Pancreas (tissue), 10 donors: ENCODE results near the gene UBE2K. TPM values are rescaled to one million over a fixed set of nuclear protein-coding genes. Genes with fewer than 3 reads are reported as not detected.
"Not testable (repeated sequence)": the region's sequence is repeated elsewhere in the genome, so short reads cannot be mapped to it uniquely, and the experiment has no call there.

Source experiments
- ATAC-seq, 4 donors: fragments of 200-7000 bp; cut with Tn5 transposase; one replicate each; pipeline versions ENCODE4 v1.8.0 to v1.9.1; 2020; ENCODE audit warnings: mild to moderate bottlenecking in 4 of 4, moderate library complexity in 4 of 4
- DNase-seq, 6 donors: peaks; one replicate each; pipeline ENCODE4 v3.0.0-alpha.2; 2020
- FAIRE-seq: peaks from 2 replicates; lab custom pipeline; 2012; peaks lifted over from hg19 to GRCh38; lab: Jason Lieb, UNC
- H3K27ac ChIP-seq, 4 donors: fragments of 200-600 bp; sonication (generic); 1 replicate in 3 of 4; 2 replicates in 1 of 4; pipeline versions ENCODE4 v1.5.0 to v1.8.0; 2020
- H3K27me3 ChIP-seq, 4 donors: fragments of 200-600 bp; one replicate each; pipeline ENCODE4 v1.8.0; 2021
- H3K36me3 ChIP-seq, 3 donors: fragments of 200-600 bp; sonication (generic) in 1 of 3; one replicate each; pipeline versions ENCODE4 v1.5.0 to v1.8.0; 2020 to 2021
- H3K4me1 ChIP-seq, 3 donors: fragments of 200-600 bp; one replicate each; pipeline ENCODE4 v1.8.0; 2021
- H3K4me3 ChIP-seq, 4 donors: fragments of 200-600 bp; sonication (generic) in 2 of 4; one replicate each; pipeline versions ENCODE4 v1.5.0 to v1.8.0; 2020 to 2021
- H3K9me3 ChIP-seq, 4 donors: fragments of 200-600 bp; one replicate each; pipeline ENCODE4 v1.8.0; 2021
- WGBS, 2 donors: extraction: QIAGEN DNeasy Blood & Tissue Kit; methylation state at CpG; one replicate each; pipeline ENCODE4 v1.1.7; 2013; 5-methylcytosine and 5-hydroxymethylcytosine counted together
- intact Hi-C, 3 donors: fragments of 100-400 bp; cut with DNase I; formaldehyde crosslinking; loops; one replicate each; pipeline versions ENCODE4 v1.11.1 to v1.14.2; 2022
- polyA plus RNA-seq, 2 donors: library from polyadenylated mRNA; stranded (reverse); fragments of 200-250 nt; gene quantifications; one replicate each; pipeline ENCODE4 v1.2.3, GENCODE V29; 2013
- total RNA-seq, 6 donors: library from RNA; stranded (reverse); fragmentation: NEBNext Ultra II Directional in 4 of 6; extraction: Animal tissue kit (Norgen Biotek cat#: 25700) in 4 of 6; gene quantifications; one replicate each; pipeline versions ENCODE4 v1.2.1 to v1.2.4, GENCODE V29; 2021 to 2023
- TF ChIP-seq, protein P1 (sequence below), 4 donors: fragments of 200-600 bp; sonication (generic) in 3 of 4; IDR thresholded peaks; one replicate each; pipeline versions ENCODE4 v1.5.0 to v1.8.0; 2021; ENCODE audit warnings: antibody characterized with exemption in 4 of 4
- donor health status: healthy with polysubstance abuse.
- donor health status: DM: no; HTN: no; CAD: no; lungs with moderate emphysema.
- donor health status: DM: no; HTN: no; CAD: no.
- donor health status: control.
- donor health status: control.
- donor health status: Bipolar disorder and iron deficiency.
- donor health status: DM: yes; HTN: yes; CAD: no.
- donor health status: DM: no; HTN: no; CAD: no.
- donor health status: DM: no; HTN: no; CAD: no.
- donor health status: DM: yes; HTN: yes; CAD: no.

Gene UBE2K
- total and polyA plus RNA-seq, 8 donors, result 14.1 to 32.4 (median 19.3) TPM

DNA sequence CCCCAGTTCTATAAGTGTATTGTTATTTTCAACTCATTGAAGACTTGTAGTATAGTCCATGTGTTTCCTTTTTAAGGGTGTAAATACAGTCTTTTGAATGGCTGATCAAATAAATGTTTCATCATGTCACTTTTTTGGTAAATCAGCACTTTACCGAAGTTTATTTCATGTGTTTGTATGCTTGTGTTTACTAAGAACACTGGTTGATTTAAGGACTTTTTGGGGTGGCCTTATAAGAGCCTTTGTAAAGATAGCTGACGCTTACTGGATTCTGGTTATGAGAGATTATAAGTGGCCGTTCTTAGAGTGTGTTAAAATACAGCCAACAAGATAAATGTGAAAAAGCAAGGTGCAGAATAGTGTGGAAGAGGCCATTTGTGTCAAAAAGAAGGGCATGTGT, 2.6 kb downstream of the UBE2K start:
- Histone ChIP-seq H3K27ac (no peak overlapping the region), H3K9me3 (no peaks in the 10 kb centered on the region), H3K4me3 (peak overlapping the region in 1 of 4 donors; percentile 84), H3K4me1 (peaks cover 18 to 21% (median 20%) of the 10 kb centered on the region in 3 donors), H3K36me3 (peaks cover 0 to 3% (median 0%) of the 10 kb centered on the region in 3 donors), H3K27me3 (no peaks in the 10 kb centered on the region)
- ATAC-seq (no peak), FAIRE-seq (no peak), DNase-seq (no peak)
- WGBS, 2 donors, result 12 to 15% methylated on average over 3 of the region's 3 CpGs
- intact Hi-C loops, result no loop called here
- TF ChIP-seq, protein P1, sequence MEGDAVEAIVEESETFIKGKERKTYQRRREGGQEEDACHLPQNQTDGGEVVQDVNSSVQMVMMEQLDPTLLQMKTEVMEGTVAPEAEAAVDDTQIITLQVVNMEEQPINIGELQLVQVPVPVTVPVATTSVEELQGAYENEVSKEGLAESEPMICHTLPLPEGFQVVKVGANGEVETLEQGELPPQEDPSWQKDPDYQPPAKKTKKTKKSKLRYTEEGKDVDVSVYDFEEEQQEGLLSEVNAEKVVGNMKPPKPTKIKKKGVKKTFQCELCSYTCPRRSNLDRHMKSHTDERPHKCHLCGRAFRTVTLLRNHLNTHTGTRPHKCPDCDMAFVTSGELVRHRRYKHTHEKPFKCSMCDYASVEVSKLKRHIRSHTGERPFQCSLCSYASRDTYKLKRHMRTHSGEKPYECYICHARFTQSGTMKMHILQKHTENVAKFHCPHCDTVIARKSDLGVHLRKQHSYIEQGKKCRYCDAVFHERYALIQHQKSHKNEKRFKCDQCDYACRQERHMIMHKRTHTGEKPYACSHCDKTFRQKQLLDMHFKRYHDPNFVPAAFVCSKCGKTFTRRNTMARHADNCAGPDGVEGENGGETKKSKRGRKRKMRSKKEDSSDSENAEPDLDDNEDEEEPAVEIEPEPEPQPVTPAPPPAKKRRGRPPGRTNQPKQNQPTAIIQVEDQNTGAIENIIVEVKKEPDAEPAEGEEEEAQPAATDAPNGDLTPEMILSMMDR (IDR thresholded peaks at IDR 0.05), result no peak

GRCh38 chr4:39702716-39703115, 4.8 kb downstream of the UBE2K start:
- no peaks in the 10 kb centered on the region for H3K9me3 ChIP-seq
- 95 to 98% methylated on average over 2 of the region's 2 CpGs for WGBS, 2 donors
- FAIRE-seq (no peak), DNase-seq (no peak), ATAC-seq (no peak)
- peaks cover 0 to 3% (median 0%) of the 10 kb centered on the region in 3 donors for H3K36me3 ChIP-seq
- TF ChIP-seq, protein P1 (IDR thresholded peaks at IDR 0.05), result no peak
- no peaks in the 10 kb centered on the region for H3K27me3 ChIP-seq
- no peak overlapping the region for H3K27ac ChIP-seq
- peaks cover 18 to 28% (median 20%) of the 10 kb centered on the region in 3 donors for H3K4me1 ChIP-seq
- no peak overlapping the region for H3K4me3 ChIP-seq
- intact Hi-C loops, result no loop called here

- H3K36me3 ChIP-seq, FAIRE-seq, H3K9me3 ChIP-seq, H3K27me3 ChIP-seq, DNase-seq, H3K27ac ChIP-seq, ATAC-seq, intact Hi-C loops, H3K4me3 ChIP-seq: not testable (repeated sequence)
- H3K4me1 ChIP-seq, result peaks cover 20 to 33% (median 24%) of the 10 kb centered on the region in 3 donors
- WGBS, 2 donors, result 96 to 97% methylated on average over 13 of the region's 13 CpGs
Observed at GRCh38 chr4:39704789-39705188, 6.9 kb downstream of the UBE2K start.

DNA sequence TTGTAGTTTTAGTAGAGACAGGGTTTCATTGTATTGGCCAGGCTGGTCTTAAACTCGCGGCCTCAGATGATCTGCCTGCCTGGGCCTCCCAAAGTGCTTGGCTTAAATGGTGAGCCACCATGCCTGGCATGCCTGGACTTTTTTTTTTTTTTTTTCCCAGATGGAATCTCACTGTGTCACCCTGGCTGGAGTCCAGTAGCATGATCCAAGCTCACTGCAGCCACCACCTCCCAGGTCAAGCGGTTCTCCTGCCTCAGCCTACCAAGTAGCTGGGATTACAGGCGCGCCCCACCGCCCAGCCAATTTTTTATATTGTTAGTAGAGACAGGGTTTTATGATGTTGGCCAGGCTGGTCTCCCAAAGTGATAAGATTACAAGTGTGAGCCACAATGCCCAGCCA, 8.4 kb downstream of the UBE2K start:
- H3K27me3 ChIP-seq, result no peaks in the 10 kb centered on the region
- intact Hi-C loops, result no loop called here
- peak in 5 of 6 donors; percentile 42 to 69 (median 57) for DNase-seq
- peaks cover 8 to 24% (median 14%) of the 10 kb centered on the region in 3 donors for H3K4me1 ChIP-seq
- ATAC-seq, result peak; percentile 68 to 83 (median 80)
- no peaks in the 10 kb centered on the region for H3K9me3 ChIP-seq
- no peak for FAIRE-seq
- TF ChIP-seq, protein P1 (IDR thresholded peaks at IDR 0.05), result no peak
- 54 to 57% methylated on average over 6 of the region's 6 CpGs for WGBS, 2 donors
- no peak overlapping the region for H3K4me3 ChIP-seq
- no peak overlapping the region for H3K27ac ChIP-seq
- peaks cover 0 to 3% (median 0%) of the 10 kb centered on the region in 3 donors for H3K36me3 ChIP-seq

- FAIRE-seq (no peak), ATAC-seq (peak in 1 of 4 donors; percentile 7), DNase-seq (no peak)
- 75% methylated on average over 11 of the region's 11 CpGs for WGBS, 2 donors
- no peak overlapping the region for H3K27ac ChIP-seq
- TF ChIP-seq, protein P1 (IDR thresholded peaks at IDR 0.05), result no peak
- no peak overlapping the region for H3K4me3 ChIP-seq
- intact Hi-C loops, result no loop called here
- no peaks in the 10 kb centered on the region for H3K9me3 ChIP-seq
- no peaks in the 10 kb centered on the region for H3K27me3 ChIP-seq
- peaks cover 7 to 21% (median 13%) of the 10 kb centered on the region in 3 donors for H3K4me1 ChIP-seq
- peaks cover 0 to 3% (median 0%) of the 10 kb centered on the region in 3 donors for H3K36me3 ChIP-seq
Observed at GRCh38 chr4:39706741-39707511, 9.0 kb downstream of the UBE2K start.
